C4-2B (cell line): ENCODE results near the gene LRP10.

ENCODE experiments used
- ZFX ChIP-seq: fragments of 450-650 bp; IDR thresholded peaks from 2 replicates; pipeline ENCODE4 v1.6.1; 2017
- TF ChIP-seq, protein P1 (sequence below): fragments of 450-650 bp; conservative IDR thresholded peaks from 2 replicates; pipeline ENCODE4 v1.5.1; 2017; ENCODE audit warnings: mild to moderate bottlenecking

DNA sequence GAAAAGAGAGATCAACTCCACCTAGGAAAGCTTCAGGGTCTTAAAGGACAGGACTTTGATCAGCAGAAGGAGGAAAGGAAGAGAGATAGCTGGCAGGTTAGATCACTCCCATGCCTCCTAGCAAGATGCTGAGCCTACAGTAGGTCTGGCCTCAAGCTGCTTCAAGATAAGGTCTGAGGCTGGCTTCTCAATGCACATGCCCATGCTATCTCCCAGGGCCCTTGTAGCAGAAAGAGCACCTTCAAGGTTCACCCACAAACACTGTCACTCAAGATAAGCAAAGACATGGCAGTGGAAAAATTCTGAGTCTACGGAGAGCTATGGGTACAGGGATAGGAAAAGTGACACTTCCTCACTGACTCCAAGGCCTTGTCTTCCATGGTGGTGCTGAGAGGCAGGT, 25.8 kb downstream of the LRP10 start:
- TF ChIP-seq, protein P1, sequence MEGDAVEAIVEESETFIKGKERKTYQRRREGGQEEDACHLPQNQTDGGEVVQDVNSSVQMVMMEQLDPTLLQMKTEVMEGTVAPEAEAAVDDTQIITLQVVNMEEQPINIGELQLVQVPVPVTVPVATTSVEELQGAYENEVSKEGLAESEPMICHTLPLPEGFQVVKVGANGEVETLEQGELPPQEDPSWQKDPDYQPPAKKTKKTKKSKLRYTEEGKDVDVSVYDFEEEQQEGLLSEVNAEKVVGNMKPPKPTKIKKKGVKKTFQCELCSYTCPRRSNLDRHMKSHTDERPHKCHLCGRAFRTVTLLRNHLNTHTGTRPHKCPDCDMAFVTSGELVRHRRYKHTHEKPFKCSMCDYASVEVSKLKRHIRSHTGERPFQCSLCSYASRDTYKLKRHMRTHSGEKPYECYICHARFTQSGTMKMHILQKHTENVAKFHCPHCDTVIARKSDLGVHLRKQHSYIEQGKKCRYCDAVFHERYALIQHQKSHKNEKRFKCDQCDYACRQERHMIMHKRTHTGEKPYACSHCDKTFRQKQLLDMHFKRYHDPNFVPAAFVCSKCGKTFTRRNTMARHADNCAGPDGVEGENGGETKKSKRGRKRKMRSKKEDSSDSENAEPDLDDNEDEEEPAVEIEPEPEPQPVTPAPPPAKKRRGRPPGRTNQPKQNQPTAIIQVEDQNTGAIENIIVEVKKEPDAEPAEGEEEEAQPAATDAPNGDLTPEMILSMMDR: no peak
- no peak for TF ChIP-seq ZFX
